GM18907 (cell line): ENCODE data around the gene ARHGAP24.

Source experiments
- ATAC-seq: cut with Tn5 transposase; IDR thresholded peaks from one replicate; pipeline ENCODE4 v1.9.1; 2021; ENCODE audit warnings: mild to moderate bottlenecking, moderate library complexity; ENCODE audit not compliant: unreplicated experiment

The ARHGAP24 gene

GRCh38 chr4:85733798-85734197 lies 258.8 kb downstream of the ARHGAP24 start:
- ATAC-seq, result no peak

- no peak for ATAC-seq
These were observed 259.5 kb downstream of the ARHGAP24 start for GRCh38 chr4:85734424-85734831.

GRCh38 chr4:85736571-85736970 lies 261.6 kb downstream of the ARHGAP24 start:
- no peak for ATAC-seq

GRCh38 chr4:85737254-85737653 lies 262.3 kb downstream of the ARHGAP24 start:
- no peak for ATAC-seq

GRCh38 chr4:85738721-85739120 lies 263.8 kb downstream of the ARHGAP24 start:
- no peak for ATAC-seq

GRCh38 chr4:85740431-85740861 lies 265.5 kb downstream of the ARHGAP24 start:
- no peak for ATAC-seq

GRCh38 chr4:85741381-85741780 lies 266.4 kb downstream of the ARHGAP24 start:
- no peak for ATAC-seq

GRCh38 chr4:85741921-85742591 lies 267.1 kb downstream of the ARHGAP24 start:
- no peak for ATAC-seq

- no peak for ATAC-seq
These were observed 270.0 kb downstream of the ARHGAP24 start for GRCh38 chr4:85744950-85745349.

- ATAC-seq, result no peak
These were observed 271.0 kb downstream of the ARHGAP24 start for GRCh38 chr4:85745939-85746338.

- ATAC-seq, result peak; percentile 82
These were observed 273.0 kb downstream of the ARHGAP24 start for GRCh38 chr4:85747882-85748491.

- ATAC-seq, result no peak
These were observed 273.7 kb downstream of the ARHGAP24 start for GRCh38 chr4:85748654-85749053.

- ATAC-seq, result no peak
These were observed 276.9 kb downstream of the ARHGAP24 start for GRCh38 chr4:85751866-85752265.

- ATAC-seq, result no peak
These were observed 280.3 kb downstream of the ARHGAP24 start for GRCh38 chr4:85755285-85755684.

GRCh38 chr4:85756938-85757337 lies 282.0 kb downstream of the ARHGAP24 start:
- peak; percentile 56 for ATAC-seq

- ATAC-seq, result no peak
These were observed 284.4 kb downstream of the ARHGAP24 start for GRCh38 chr4:85759388-85759787.

GRCh38 chr4:85760511-85760910 lies 285.6 kb downstream of the ARHGAP24 start:
- no peak for ATAC-seq

- no peak for ATAC-seq
These were observed 287.0 kb downstream of the ARHGAP24 start for GRCh38 chr4:85761803-85762528.

GRCh38 chr4:85762529-85762871 lies 287.6 kb downstream of the ARHGAP24 start:
- ATAC-seq, result no peak

- ATAC-seq, result no peak
These were observed 288.3 kb downstream of the ARHGAP24 start for GRCh38 chr4:85763202-85763601.

GRCh38 chr4:85767649-85768048 lies 292.7 kb downstream of the ARHGAP24 start:
- ATAC-seq, result no peak

- no peak for ATAC-seq
These were observed 294.1 kb downstream of the ARHGAP24 start for GRCh38 chr4:85769009-85769408.
